Prostate gland (tissue), 2 donors: ENCODE measurements around the gene PGGHG.
"Not testable (repeated sequence)": the region's sequence is repeated elsewhere in the genome, so short reads cannot be mapped to it uniquely, and the experiment has no call there.

ENCODE experiments used
- CTCF ChIP-seq, 4 experiments: fragments of 200-600 bp in 2 of 4; fragments of 450-650 bp in 2 of 4; sonication (generic) in 2 of 4; IDR thresholded peaks; 1 replicate in 3 of 4; 2 replicates in 1 of 4; pipeline ENCODE4 v1.5.1; 2016 to 2019; ENCODE audit warnings: antibody characterized with exemption in 4 of 4, mild to moderate bottlenecking in 2 of 4, moderate library complexity in 2 of 4
- POLR2A ChIP-seq: fragments of 450-650 bp; IDR thresholded peaks from one replicate; pipeline ENCODE4 v1.6.1; 2016; ENCODE audit warnings: antibody characterized with exemption, mild to moderate bottlenecking
- POLR2AphosphoS5 ChIP-seq: sonication (generic); formaldehyde crosslinking; IDR thresholded peaks from one replicate; pipeline ENCODE4 v1.6.1; 2017; ENCODE audit warnings: antibody characterized with exemption

GRCh38 chr11:314554-314875 is 25.6 kb downstream of the PGGHG start:
- TF ChIP-seq POLR2AphosphoS5; CTCF (IDR thresholded peaks at IDR 0.05): not testable (repeated sequence)
- TF ChIP-seq POLR2A: peak; percentile 5
